ENCODE data around the gene PTCH1. TPM values are rescaled to one million over a fixed set of nuclear protein-coding genes. Genes with fewer than 3 reads are reported as not detected.
A peak's percentile ranks its signal among the peaks of the same experiment; 100 is the strongest.

The PTCH1 gene
- total RNA-seq, 1 donor = 1.7 TPM

DNA sequence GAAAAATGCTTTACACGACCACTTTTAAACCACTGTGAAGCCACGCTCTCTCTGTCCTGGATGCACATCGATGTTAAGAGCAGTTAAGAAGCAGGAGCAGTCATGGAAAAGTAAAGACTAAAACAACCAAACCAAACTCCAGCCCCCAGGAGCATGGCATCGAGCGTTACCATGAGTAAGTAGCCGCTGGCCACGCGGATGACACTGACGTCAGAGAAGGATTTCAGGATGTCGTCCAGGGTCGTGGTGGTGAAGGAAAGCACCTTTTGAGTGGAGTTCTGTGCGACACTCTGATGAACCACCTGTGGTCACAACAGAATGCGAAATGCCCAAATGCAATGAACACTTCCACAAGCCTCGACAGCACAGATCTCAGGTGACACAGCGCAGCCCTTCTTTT lies 38.9 kb downstream of the PTCH1 start:
- H3K4me3 ChIP-seq (ENCODE audit: low read depth, low read length) = no peak overlapping the region
- TF ChIP-seq, protein P1, sequence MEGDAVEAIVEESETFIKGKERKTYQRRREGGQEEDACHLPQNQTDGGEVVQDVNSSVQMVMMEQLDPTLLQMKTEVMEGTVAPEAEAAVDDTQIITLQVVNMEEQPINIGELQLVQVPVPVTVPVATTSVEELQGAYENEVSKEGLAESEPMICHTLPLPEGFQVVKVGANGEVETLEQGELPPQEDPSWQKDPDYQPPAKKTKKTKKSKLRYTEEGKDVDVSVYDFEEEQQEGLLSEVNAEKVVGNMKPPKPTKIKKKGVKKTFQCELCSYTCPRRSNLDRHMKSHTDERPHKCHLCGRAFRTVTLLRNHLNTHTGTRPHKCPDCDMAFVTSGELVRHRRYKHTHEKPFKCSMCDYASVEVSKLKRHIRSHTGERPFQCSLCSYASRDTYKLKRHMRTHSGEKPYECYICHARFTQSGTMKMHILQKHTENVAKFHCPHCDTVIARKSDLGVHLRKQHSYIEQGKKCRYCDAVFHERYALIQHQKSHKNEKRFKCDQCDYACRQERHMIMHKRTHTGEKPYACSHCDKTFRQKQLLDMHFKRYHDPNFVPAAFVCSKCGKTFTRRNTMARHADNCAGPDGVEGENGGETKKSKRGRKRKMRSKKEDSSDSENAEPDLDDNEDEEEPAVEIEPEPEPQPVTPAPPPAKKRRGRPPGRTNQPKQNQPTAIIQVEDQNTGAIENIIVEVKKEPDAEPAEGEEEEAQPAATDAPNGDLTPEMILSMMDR (IDR thresholded peaks at IDR 0.05; ENCODE audit: insufficient read depth, low read depth, low read length) = no peak
- DNase-seq (ENCODE audit: low read depth) = no peak

GRCh38 chr9:95477441-95477840 lies 39.3 kb downstream of the PTCH1 start:
- TF ChIP-seq, protein P1 (IDR thresholded peaks at IDR 0.05; ENCODE audit: insufficient read depth, low read depth, low read length) = no peak
- H3K4me3 ChIP-seq (ENCODE audit: low read depth, low read length) = no peak overlapping the region
- no peak for DNase-seq (ENCODE audit: low read depth)

- TF ChIP-seq, protein P1 (IDR thresholded peaks at IDR 0.05; ENCODE audit: insufficient read depth, low read depth, low read length) = no peak
- H3K4me3 ChIP-seq (ENCODE audit: low read depth, low read length) = no peak overlapping the region
- no peak for DNase-seq (ENCODE audit: low read depth)
These were observed 48.0 kb downstream of the PTCH1 start for GRCh38 chr9:95468791-95469190.

- TF ChIP-seq, protein P1 (IDR thresholded peaks at IDR 0.05; ENCODE audit: insufficient read depth, low read depth, low read length) = no peak
- no peak for DNase-seq (ENCODE audit: low read depth)
- H3K4me3 ChIP-seq (ENCODE audit: low read depth, low read length) = no peak overlapping the region
These were observed 51.7 kb downstream of the PTCH1 start for GRCh38 chr9:95465115-95465514.

GRCh38 chr9:95463148-95464060 lies 53.4 kb downstream of the PTCH1 start:
- peak; percentile 26 for DNase-seq (ENCODE audit: low read depth)
- TF ChIP-seq, protein P1 (IDR thresholded peaks at IDR 0.05; ENCODE audit: insufficient read depth, low read depth, low read length) = no peak
- H3K4me3 ChIP-seq (ENCODE audit: low read depth, low read length) = peak overlapping the region; percentile 38

DNA sequence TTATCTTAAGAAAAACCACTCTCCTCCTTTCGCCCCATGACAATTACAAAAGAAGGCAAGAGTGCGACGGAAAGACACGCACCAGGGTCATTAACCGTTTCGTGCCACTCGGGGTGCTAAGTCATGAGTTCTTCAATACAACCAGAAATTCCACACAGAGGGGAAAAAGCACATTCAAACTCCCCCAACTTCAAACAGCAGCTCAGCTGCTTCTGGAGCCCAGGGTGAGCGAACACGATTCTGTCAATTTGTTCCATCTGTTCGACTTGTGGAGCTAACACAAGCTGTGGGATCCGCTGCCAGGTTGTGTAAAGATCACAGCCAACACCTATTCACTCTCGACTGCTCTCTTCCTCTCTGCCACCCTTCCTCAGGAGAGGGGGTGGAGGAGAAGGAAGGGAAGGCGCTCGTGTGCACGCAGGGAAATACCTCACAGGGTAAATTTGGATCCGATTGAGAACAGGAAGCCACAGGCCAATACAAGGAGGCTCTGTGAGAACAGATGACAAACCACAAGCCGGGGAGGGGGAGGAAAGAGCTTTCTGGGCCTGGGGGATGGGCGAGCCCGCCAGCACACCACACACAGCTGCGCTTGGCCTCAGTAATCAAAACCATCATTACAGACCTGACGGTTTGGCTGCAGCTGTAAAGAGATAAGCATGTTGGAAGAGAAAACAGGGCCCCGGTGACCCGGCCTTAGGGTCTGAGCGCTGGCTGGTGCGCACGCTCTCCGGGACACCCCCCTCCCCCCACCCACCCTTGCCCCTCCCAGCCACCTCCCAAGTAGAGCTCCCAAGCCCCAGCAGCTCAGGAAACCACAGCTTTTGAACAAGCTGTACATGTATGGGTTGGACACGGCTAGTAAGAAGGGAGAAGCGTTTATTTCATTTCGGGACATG lies 54.3 kb downstream of the PTCH1 start:
- peak; percentile 99 for DNase-seq (ENCODE audit: low read depth)
- TF ChIP-seq, protein P1 (IDR thresholded peaks at IDR 0.05; ENCODE audit: insufficient read depth, low read depth, low read length) = no peak
- H3K4me3 ChIP-seq (ENCODE audit: low read depth, low read length) = peak overlapping the region; percentile 38

Measured in fibroblast of villous mesenchyme (primary cell).